Stimulated activated CD4-positive, alpha-beta T cell treated with anti-CD3 and anti-CD28 coated beads, Interleukin-12 subunit alpha, Interleukin-12 subunit beta, amount 100 ng/mL, for 24 hours (primary cell): ENCODE data around the gene TPRA1.
"Not testable (repeated sequence)": the region's sequence is repeated elsewhere in the genome, so short reads cannot be mapped to it uniquely, and the experiment has no call there.

Source experiments
- DNase-seq, 2 experiments: peaks; one replicate each; pipeline ENCODE4 v3.0.0-alpha.2; 2020; ENCODE audit warnings: low read depth in 2 of 2

The TPRA1 gene

GRCh38 chr3:127616836-127617605 is 26.5 kb upstream of the TPRA1 start:
- DNase-seq = no peak

DNA sequence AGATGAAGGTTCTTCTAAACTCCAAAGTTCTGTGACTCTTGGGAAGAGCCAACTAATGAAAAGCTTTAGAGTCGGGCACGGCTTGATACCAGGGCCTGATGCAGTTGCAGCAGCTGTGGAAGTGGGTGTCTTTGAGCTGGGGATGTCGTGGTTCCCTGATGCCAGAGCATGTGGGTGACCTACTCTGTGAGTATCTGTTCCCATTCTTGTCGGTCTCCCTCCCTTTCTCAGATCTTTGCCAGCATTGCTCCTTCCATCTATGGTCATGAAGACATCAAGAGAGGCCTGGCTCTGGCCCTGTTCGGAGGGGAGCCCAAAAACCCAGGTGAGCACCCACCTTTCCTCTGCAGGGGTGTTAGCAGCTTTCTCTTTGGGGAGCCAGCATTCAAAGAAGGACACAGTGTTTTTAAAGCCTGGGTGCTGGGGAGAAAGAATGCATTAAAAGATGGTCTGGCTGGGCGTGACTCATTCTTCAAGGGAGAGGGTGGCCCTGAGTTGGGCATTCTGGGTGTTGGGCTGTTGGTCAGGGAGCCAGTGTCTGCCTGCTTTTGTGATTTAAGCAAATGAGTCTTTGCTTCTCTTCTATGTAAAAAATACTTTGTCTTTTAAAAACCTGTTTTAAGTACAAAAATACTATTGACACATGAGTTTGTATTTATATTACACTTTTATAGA is 25.2 kb upstream of the TPRA1 start:
- no peak for DNase-seq

GRCh38 chr3:127614928-127615589 is 24.5 kb upstream of the TPRA1 start:
- no peak for DNase-seq

- no peak for DNase-seq
Observed at GRCh38 chr3:127613406-127613805, 22.9 kb upstream of the TPRA1 start.

- no peak for DNase-seq
Observed at GRCh38 chr3:127612966-127613365, 22.4 kb upstream of the TPRA1 start.

DNA sequence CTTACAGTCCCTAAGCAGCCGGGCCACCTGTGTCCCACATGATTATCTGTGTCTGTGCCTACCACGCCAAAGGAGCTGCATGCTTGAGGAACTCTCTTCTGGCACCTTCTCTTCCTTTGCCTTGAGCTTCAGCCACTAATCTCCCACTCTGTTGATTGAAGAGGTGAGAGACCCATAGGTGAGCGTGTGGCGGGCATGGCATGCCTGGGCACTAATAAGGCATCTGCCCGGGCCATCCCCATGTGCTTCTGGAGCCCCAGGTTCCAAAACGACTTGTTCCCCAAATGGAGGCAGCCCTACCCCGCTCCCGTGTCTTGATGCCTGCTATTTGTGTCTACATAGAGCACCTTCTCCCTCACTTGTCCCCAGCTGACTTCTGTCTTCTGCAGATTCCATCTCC is 20.7 kb upstream of the TPRA1 start:
- no peak for DNase-seq

GRCh38 chr3:127610105-127610504 is 19.6 kb upstream of the TPRA1 start:
- DNase-seq = no peak

GRCh38 chr3:127608362-127608718 is 17.8 kb upstream of the TPRA1 start:
- no peak for DNase-seq

- DNase-seq = no peak
Observed at GRCh38 chr3:127607675-127608361, 17.3 kb upstream of the TPRA1 start.

DNA sequence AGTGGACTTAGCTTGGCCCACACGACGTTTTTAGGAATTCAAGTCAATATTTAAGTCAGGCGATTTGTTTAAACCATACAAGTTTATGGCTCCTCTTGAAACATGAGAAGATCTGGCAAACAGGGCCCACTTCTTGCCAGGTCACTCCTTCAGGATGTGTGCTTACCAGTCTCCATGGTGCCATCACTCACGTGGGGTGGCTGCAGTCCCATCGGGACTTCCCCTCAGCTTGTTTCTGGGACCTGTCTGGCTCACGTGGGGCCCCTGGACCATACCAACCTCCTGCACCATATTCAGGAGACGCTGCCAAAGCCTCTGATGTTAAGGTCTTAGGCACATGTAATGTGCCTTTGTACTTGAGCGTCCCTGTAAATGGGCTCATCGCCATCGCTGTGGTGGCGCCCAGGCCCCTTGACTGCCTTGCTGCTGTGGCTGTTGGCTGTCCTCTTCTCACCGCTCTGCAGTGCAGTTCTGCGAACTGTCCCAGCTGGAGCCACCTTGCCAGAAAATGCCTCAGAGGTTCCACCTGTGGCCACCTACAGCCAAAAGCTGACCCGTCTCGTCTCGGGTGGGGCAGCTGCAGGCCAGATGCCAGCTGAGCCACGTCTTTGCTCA is 16.6 kb upstream of the TPRA1 start:
- DNase-seq = no peak

- DNase-seq = no peak
Observed at GRCh38 chr3:127606086-127606805, 15.7 kb upstream of the TPRA1 start.

DNA sequence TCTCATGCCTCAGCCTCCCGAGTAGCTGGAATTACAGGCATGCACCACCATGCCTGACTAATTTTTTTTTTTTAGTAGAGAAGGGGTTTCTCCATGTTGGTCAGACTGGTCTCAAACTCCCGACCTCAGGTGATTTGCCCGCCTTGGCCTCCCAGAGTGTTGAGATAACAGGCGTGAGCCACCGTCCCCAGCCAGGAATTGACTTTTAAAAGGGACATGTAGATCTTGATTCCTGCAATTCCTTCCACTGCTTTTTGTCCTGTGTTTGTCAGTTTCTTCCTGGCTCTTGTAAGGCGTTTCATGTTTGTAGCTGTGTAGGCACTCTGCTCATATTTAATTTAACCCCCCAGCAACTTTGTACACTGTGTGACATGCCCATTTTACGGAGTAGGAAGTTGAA is 15.0 kb upstream of the TPRA1 start:
- DNase-seq = not testable (repeated sequence)

DNA sequence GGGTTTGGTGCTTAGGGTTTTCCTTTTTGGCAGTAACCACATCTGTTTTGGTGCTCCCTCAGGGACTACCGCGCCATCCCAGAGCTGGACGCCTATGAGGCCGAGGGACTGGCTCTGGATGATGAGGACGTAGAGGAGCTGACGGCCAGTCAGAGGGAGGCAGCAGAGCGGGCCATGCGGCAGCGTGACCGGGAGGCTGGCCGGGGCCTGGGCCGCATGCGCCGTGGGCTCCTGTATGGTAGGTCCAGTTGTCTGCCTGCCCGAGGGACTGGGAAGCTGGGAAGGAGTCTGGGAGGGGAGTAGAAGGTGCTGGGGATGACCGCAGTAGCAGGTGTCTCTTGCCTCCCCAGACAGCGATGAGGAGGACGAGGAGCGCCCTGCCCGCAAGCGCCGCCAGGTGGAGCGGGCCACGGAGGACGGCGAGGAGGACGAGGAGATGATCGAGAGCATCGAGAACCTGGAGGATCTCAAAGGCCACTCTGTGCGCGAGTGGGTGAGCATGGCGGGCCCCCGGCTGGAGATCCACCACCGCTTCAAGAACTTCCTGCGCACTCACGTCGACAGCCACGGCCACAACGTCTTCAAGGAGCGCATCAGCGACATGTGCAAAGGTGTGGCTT is 14.1 kb upstream of the TPRA1 start:
- DNase-seq = no peak

- DNase-seq = no peak
Observed at GRCh38 chr3:127604035-127604434, 13.5 kb upstream of the TPRA1 start.

GRCh38 chr3:127600749-127601456 is 10.4 kb upstream of the TPRA1 start:
- DNase-seq = no peak

- no peak for DNase-seq
Observed at GRCh38 chr3:127598841-127599570, 8.5 kb upstream of the TPRA1 start.

- no peak for DNase-seq
Observed at GRCh38 chr3:127597020-127597771, 6.7 kb upstream of the TPRA1 start.

GRCh38 chr3:127595303-127595702 is 4.8 kb upstream of the TPRA1 start:
- DNase-seq = no peak

DNA sequence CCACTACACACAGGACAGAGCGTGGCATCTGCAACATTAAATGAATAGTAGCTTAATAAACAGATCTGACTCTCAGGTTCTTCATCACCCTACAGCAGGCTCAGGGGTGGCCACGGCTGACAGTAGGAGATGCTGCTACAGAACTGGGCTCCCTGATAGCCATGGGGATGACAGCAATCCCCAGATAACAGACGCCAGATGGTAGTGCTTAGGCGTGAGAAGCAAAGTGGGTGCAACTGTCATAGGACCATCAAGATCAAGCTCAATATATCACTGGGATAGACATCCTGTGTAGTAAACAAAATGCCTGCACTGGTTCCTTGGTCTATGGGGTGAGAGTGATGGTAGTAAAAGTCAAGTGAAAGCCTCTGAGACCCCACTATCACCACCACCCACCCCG is 2.6 kb upstream of the TPRA1 start:
- no peak for DNase-seq
